ENCODE results near the gene EYA2.

Gene EYA2

DNA sequence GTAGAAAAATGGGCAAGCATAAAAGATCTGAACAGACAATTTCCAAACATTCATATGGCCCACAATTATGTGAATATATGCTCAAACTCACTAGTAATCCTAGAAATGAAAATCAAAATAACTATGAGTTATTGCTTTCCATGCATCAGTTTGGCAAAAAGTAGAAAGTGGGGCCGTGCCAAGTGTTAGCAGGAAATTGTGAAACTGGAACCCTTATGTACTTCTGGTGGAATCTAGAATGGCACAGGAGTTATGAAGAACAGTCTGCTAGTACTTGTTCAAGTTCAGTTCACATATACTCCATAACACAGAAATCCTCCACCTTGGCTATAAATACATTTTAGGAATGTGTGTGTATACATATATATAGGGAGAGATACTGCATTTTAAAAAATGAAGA, 89.8 kb downstream of the EYA2 start:
- DNase-seq: no peak

DNA sequence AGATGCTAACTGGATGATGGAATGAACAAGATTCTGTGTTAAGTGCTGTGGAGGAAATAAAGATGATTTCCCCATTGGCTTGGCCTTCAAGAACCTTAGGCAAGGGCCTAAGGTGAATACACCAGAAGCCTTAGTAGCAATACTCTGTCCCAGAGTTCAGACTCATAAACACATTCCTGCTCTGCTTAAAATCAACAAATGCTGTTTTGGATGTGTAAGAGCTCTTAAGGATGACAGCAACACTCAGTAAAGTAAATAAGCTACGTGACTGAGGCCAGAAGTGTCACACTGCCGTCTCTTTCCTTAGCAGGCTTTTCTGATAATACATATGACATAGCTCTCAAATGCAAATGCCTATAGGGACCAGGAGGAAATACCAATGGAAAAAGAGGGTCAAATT, 90.6 kb downstream of the EYA2 start:
- DNase-seq: no peak

DNA sequence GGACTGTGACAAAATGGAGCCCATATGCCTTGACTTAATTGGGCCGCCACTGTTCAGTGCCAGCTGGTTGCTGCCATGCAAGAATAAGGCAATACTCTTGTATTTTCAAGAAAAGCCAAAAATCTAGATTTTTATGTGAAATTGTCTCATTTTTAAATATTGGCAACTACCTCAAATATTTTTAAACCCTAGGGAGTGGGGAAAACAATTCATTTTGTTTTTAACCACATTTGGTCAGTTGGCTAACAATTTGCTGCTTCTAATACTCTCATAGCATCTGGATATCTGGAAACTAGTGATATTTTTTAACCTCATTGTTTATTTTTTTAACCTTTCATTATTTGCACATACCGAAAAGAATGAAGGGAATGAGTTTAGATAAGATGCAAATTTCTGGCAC, 91.0 kb downstream of the EYA2 start:
- DNase-seq: no peak

DNA sequence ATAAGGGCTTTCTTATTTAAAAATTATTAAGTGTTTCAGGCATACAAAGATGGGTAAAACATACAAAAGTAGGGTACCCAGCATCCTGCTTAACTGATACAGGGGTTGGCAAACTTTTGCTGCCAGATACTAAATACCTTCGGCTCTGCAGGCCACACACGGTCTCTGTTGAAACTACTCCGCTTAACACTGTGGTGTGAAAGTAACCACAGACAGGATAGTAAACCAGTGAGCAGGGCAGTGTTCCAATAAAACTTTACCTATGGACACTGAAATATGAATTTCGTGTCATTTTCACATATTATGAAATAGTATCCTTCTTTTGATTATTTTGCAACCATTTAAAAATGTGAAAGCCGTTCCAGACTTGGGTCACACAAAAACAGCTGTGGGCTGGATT, 92.4 kb downstream of the EYA2 start:
- DNase-seq: no peak

DNA sequence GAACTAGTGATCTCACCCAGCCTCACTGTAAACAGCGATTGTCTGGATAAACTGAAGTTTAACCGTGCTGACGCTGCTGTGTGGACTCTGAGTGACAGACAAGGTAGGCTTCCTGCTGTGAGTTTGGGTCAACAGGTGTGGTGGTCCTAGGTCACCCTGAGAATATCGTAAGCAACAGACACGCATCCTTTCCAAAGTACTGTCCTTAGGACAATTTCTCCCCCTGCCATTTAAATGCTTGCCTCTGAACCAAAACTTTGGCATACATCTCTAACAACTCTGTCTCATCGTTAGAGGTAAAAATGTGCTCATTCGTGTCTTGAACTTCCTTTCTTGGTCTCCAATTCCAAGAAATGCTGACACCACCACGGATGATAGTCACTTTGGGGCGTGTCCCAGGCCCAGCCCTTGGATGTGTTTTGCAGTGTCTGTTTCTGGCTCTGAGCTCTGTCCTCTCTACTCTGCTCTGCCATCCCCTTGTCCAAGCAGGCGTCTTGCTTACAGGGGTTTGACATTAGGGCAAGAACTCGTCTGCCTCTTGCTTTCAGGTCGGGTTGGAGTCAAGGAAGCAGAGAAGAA, 95.5 kb downstream of the EYA2 start:
- no peak for DNase-seq

DNA sequence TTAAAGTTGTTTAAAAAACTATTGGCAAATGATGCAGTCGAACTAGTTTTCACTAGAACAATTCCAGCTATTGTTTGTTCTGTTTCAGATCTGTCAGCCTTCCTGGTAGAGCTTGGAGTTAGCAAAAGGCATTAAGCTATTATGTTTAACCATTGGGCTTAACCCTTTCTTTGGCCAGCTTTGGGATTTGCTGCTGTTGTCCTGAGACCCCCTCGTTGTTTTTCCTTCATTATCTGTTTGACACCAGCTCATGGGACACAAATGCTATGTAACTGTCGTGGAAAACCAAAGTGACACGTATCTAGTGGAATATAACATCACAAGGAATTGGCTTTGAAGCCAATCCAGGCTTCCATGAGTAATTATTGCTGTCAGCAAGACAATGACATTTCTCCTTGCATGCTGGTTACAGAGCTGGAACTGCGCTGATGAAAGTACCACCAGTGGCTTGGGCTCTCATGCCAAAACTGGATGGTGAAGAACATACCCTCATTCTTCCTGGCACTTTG, 96.0 kb downstream of the EYA2 start:
- DNase-seq: peak; percentile 23 to 45

DNA sequence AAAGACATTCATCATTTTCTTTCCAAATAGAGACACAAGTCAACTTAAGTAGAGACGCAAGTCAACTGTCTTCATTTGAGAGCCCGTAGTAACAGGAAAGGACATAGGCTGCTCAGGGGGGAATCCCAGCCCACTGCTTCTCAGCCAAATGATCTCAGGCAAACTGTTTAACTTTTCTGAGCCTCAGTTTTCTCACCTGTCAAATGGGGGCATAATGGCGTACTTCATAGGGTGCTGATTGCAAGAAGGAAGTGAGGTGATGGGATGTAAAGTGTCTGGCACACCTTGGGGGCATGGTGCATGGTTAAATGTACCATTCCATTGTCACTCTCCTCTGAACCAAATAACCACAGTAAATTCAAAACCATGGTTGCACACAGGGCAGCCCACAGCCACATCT, 96.5 kb downstream of the EYA2 start:
- no peak for DNase-seq

DNA sequence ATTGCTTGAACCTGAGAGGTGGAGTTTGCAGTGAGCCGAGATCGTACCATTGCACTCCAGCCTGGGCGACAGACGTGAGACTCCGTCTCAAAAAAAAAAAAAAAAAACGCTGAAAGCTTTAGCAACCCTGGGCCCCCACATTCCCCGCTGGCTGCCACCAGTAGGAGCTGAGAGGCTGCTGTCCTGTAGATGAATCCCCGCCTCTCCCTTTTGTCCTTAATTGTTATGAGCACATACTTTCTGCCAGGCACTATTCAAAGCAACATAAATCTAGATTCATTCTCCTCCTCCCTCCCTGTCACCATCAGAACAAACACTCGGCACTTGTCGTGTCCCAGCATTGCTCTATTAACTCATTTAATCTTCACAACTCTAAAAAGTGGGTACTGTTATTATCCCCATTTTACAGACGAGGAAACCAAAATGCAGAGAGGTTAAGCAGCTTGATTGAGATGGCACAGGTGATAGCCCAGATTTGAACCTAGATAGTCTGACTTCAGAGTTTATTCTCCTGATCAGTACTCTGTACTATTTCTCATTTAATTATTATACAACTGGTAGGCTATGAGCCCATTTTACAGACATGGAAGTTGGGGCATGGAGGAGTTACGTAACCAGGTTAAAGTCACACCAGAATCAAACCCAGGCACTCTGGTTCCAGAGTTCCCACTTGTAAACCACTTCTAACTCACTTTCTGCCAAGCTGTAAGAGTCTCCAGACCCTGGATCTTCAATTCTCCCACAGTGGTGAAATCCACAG, 97.4 kb downstream of the EYA2 start:
- no peak for DNase-seq

DNA sequence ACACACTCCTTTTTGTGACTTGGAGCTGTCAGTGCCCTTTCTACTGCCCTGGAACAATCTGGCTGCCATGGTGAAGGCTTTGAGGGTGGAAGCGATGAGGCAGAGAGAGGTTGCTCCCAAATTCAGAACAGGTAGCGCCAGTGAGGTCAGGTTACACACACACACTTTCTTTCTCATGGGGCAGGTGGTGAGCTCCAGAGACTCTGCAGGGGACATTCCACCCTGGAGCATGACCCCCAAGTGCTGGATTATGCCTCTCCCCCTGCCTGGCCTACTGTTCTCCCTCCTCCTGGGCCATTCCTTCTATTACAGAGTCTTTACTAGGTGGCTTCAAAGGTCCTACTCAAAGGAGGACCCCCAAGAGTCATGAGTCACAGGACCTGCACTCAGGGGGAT, 98.0 kb downstream of the EYA2 start:
- no peak for DNase-seq

DNA sequence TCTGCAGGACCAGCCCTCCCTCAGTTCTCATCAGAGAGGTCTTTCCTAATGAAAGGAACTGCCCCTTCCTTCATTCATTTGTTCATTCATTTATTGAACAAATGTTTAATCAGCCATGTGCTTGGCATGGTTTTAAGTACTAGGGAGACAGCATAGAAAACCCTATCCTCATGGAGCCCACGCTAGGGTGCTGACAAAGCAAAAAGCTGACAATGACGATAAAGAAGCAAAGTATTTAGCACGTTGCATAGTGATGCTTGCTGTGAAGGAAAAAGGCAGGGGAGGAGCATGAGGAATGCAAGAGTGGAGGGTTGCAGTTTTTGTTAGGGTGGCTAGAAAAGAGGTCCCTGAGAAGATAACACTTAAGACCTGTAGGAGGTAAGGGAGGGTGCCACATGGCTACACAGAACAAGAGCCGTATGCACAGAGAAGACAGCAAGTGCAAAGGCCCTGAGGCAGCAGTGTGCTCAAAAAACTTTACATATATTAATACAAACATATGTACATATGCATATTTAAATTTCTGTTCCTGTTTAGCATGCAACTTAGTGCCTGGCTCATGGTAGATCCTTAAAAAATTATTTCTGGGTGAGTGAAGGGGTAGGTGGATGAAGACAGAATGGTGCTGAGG, 98.9 kb downstream of the EYA2 start:
- DNase-seq: no peak

DNA sequence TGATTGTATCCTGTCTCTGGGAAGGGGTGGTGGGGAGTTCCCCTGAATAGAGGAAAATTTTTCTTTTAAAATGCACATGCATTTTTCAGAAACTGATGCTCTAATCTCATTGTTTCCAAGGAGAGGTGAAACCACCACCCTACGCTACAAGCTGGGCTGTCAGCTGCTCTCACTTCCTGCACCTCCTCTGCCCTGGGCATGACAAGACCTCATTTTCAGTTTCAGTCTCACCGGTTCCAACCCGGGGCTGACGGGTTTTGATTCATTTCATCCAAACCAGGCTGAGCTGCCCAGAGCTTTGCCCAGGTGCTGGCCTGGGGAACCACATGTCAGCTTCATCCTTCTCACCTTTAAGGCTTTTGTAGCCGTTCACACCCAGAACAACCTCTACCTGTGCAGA, 99.7 kb downstream of the EYA2 start:
- DNase-seq: no peak

DNA sequence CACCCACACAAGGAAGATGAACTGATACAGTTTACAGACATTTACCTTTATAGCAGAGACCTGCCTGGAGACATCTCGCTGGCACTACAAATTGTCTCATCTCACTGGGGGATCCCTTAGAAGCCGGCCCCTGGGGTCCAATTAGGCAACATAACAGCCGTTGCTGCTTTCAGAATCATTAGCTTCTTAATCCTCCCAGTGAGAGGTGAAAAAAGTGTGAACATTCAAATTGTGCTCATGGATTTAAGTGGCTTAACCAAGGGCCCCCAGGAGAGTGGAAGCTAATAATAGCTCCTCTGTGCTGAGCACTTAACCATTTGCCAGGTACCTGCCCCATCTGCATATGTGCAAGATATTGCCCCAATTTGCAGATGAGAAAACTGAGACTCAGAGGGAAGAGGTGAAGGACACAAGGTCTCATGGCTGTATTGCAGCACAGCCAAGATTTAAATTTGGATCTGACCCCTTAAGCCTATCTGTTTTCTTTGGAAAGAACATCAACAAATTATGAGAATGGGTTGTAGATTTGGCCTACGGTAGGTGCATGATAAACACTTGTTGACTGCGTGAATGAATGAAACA, 101.0 kb downstream of the EYA2 start:
- DNase-seq: no peak

DNA sequence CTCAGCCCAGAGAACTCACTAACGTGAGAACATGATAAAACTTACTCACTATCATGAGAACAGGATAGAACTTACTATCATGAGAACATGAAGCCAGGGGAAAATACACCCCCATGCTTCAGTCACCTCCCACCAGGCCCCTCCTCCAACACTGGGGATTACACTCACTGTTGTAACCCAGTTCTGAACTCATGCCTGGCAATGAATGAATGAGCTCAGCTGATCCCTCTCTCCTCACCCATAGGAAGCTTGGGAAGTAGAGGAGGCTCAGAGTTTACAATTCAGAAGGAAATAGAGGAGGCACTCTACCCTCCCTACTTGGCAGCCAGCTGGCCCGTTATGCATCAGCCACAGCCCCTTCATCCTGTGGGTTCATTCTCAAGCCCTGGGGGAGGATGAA, 102.5 kb downstream of the EYA2 start:
- DNase-seq: no peak

DNA sequence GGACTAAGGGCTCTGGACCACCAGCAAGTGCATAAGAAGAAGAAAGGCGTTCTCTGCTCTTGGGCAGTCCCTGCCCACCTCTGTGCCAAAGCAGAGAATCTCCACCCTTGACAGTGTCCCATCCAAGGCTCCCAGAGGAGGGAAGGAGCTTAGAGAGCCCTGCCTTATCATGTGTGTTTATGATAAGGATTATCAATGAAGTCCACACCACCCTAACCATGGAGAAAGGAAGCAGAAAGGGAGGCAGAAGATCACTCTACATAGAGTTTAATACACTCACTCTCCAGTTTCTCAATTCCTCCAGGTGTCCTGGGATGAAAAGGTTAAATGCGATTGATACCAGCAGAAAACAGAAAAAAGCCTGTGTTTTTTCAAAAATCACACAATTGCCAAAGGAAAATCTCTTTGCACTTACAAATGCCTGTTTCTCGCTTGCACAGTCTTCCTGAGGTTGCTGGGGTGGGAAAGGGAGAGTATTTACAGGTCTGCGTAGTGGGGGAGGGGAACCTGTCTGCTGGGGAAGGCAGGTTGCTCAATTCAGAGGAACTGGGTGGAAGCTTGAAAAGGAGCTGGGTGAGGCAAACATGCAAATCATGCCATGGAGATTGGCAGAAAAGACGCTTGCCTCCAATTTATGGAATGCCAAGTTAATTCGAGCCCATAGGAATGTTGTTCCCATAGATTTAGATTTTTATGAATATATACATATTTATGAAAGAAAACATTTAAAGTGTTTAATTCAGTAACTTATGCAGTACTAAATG, 104.0 kb downstream of the EYA2 start:
- DNase-seq: peak; percentile 61 to 90

DNA sequence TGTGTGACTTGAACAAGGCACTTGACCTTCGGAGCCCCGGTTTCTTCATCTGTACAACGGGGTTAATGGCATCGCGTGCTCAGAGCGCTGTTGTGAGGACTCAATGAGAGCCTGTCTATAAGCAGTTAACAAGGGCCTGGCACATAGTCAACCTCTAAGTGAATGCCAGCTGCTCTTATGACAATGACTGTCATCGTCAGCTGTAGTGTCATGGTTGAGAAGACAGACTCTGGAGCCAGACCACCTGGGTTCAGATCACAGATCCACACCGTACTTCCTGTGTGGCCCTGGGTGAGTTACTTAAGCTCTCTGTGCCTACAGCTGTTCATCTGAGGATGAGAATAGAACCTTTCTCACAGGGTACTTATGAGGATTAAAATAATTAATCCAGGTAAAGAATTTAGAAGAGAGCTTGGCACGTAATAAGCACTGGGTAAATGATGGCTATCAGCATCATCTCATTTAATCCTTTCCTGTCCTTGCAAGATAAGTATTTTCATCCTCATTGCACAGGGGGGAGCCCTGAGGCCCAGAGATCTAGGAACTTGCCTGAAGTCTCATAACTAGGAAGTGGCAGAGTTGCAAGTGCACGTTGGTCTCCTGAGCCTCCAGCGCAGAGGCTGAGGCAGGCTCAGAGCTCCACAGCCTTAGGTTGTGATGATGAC, 105.3 kb downstream of the EYA2 start:
- DNase-seq: no peak

DNA sequence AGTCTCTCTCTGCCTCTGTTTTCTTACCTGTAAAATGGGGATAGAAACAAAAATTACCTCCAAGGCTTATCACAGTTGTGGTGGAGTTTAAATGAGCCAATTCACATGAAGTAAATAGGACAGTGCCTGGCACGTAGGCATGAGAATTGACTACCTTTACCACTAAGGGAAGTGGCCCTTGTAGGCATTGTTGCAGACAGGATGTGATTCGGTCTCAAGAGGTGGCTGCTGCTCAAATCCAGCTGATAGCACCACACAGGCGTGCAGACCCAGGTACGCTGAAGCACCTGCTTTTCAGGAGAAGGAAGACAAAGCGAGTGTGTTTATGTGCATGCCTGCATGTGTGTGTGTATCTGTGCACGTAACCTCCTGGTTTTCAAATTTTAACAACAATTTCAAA, 108.6 kb downstream of the EYA2 start:
- DNase-seq: no peak

DNA sequence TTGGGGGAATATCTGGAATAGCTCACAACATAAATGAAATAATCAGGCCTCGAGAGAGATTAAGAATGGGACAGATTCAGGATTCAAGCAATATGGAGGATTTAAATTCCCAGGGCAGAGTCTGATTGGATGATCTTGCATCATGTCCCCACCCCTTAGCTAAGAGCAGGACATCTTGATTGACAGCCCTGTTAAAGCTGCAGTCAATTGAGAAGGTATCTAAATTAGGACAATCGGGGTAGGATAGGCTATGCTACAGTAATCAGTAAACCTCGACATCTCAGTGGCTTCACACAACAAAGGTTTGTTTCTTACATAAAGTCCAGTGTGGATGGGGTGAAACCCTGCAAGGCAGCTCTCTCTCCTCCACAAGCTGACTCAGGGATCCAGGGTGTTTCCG, 109.5 kb downstream of the EYA2 start:
- no peak for DNase-seq

DNA sequence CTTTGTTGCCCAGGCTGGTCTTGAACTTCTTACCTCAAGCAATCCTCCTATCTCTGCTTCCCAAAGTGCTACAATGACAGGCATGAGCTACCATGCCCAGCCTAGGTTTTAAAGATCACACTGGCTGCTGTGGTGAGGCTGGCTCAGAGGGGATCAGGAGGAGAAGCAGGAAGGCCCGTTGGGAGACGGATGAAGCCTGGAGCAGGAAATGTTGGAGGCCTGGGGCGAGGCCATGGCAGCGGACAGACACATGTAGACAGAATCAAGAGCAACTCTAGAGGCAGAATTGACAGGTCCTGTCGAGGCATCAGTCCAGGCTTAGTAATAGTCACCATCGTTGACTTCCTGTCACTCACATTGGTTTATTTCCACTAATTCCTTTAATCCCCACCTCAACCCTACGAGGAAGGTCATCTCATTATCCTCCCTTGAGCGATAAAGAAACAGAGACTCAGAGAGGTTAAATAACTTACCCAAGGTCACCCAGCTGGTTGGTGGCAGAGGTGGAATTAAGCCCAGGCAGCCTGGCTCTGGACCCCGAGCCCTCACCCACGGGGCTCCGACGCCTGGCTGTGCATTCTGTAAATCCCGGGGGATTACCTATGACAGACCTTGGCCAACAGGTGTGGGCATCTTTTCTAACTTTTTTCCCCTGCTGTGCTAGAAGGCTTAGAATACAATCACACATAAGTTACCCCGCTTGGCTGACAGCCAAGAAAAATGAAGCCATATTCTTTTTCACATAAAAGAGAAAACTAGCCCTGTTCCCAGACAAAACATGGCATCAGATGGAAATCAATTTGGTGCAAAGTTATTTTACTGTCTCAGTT, 113.4 kb downstream of the EYA2 start:
- no peak for DNase-seq

DNA sequence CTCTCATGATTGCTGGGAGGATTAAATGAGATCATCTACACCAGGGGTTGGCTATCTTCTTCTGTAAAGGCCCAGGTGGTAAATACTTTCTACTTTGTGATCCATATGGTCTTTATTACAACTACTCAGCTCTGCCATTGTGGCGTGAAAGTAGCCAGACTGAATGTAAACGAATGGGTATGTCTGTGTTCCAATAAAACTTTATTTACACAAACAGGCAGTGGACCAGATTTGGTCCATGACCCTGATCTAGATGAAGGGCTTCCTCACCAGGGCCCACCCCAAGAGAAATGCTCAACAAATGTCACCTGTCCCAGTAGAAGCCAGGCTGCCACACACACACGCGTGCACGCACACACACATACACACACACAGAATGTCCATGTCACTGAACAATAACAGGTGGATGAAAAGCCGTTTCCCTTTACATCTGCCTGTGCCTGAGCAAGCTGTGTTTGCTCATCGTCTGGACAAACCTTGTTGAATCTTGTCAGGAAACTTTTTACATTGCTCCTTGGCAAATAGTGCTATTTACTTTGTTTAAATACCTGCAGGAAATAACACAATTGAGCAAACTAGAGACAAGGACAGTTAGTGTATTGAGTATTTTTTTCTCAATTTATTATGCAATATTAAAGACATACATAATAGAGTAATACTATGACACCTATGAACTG, 114.3 kb downstream of the EYA2 start:
- DNase-seq: no peak

DNA sequence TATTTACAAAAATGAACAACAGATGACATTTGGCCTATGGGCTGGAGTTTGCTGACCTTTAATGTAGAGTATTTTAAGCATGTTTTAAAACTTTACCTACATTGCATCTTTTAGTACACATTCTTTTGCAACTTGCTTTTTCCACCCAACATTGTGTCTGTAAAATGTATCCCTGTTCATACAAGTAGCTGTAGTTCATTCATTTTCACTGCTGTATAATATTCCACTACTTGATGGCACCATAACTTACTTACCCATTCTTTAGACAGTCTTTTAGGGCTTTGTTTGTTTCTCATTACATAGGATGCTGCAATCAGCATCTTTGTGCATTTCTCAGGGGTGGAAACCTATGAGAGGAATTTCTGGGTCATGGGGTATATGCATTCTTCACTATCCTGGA, 115.1 kb downstream of the EYA2 start:
- no peak for DNase-seq

DNA sequence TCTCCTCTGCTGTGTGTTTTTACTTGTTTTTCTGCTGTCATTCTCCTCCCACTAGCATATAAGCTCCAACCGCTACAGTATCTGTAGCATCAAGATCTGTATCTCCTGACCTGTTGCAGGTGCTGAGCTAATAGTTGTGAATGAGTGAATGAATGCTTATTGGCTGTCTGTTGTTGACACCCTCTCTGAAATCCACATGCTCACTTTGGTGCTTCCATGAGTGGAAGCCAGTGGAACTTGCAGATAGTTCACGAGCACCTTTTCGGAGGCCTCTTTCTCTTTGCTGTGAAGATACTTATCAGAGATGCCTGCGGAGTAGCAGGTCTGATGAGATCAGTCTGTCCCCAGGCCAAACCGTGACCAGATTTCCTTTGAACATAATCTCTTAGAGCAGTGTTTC, 117.3 kb downstream of the EYA2 start:
- DNase-seq: no peak

Measured in NCI-H526 (cell line).